ENCODE data around the gene NOC4L.
"Not testable (repeated sequence)": the region's sequence is repeated elsewhere in the genome, so short reads cannot be mapped to it uniquely, and the experiment has no call there.

GRCh38 chr12:132134653-132135183 lies 9.5 kb upstream of the NOC4L start:
- not testable (repeated sequence) for TF ChIP-seq CTCF (IDR thresholded peaks at IDR 0.05); ZFX (IDR thresholded peaks at IDR 0.05; ENCODE audit: borderline replicate concordance)
